Osteoblast (primary cell): Measurements from ENCODE around the gene LOXL1. TPM values are rescaled to one million over a fixed set of nuclear protein-coding genes. Genes with fewer than 3 reads are reported as not detected.

ENCODE experiments used
- DNase-seq: peaks from one replicate; pipeline ENCODE4 v3.0.0; 2011; ENCODE audit warnings: low spot score, mixed read lengths; ENCODE audit not compliant: insufficient read length; ENCODE audit errors: missing footprints
- H2AFZ ChIP-seq: 2 replicates; pipeline ENCODE4 v1.6.0; 2011; ENCODE audit warnings: mild to moderate bottlenecking, low read length
- H3K27ac ChIP-seq: 2 replicates; pipeline ENCODE4 v1.5.1; 2011; ENCODE audit warnings: mild to moderate bottlenecking, low read depth, low read length, moderate library complexity
- H3K27me3 ChIP-seq: 2 replicates; pipeline ENCODE4 v1.6.0; 2012; ENCODE audit warnings: mild to moderate bottlenecking, control low read depth, inconsistent platforms, low read length, moderate library complexity; ENCODE audit not compliant: insufficient read depth
- H3K36me3 ChIP-seq: 2 replicates; pipeline ENCODE4 v1.5.1; 2011; ENCODE audit warnings: mild to moderate bottlenecking, low read length, control low read depth, moderate library complexity; ENCODE audit not compliant: insufficient read depth
- H3K4me1 ChIP-seq: 2 replicates; pipeline ENCODE4 v1.5.1; 2011; ENCODE audit warnings: mild to moderate bottlenecking, low read length, control low read depth, moderate library complexity; ENCODE audit not compliant: insufficient read depth
- H3K4me2 ChIP-seq: 2 replicates; pipeline ENCODE4 v1.6.0; 2011; ENCODE audit warnings: mild to moderate bottlenecking, low read length; ENCODE audit not compliant: insufficient read depth
- H3K4me3 ChIP-seq: fragments of 200-600 bp; sonication (generic); 3 replicates; pipeline ENCODE4 v1.5.1; 2012; ENCODE audit warnings: mild to moderate bottlenecking, low read length, inconsistent platforms; ENCODE audit not compliant: insufficient read depth
- H3K79me2 ChIP-seq: 2 replicates; pipeline ENCODE4 v1.6.0; 2012; ENCODE audit warnings: mild to moderate bottlenecking, low read length, control low read depth, inconsistent platforms; ENCODE audit not compliant: insufficient read depth
- H3K9me3 ChIP-seq: 2 replicates; pipeline ENCODE4 v1.5.1; 2011; ENCODE audit warnings: low read depth, low read length, control low read depth
- H4K20me1 ChIP-seq: 2 replicates; pipeline ENCODE4 v1.6.0; 2012; ENCODE audit warnings: mild to moderate bottlenecking, low read length, control low read depth; ENCODE audit not compliant: insufficient read depth
- CTCF ChIP-seq: IDR thresholded peaks from 2 replicates; pipeline ENCODE4 v1.5.1; 2011; ENCODE audit warnings: mild to moderate bottlenecking, low read depth, low read length, moderate library complexity; ENCODE audit errors: extremely low read depth
- total RNA-seq: library from RNA; depleted of rRNA; stranded (reverse); fragments of >200 nt; gene quantifications from 2 replicates; pipeline ENCODE4 v1.2.3, GENCODE V29; 2012

Gene LOXL1
- total RNA-seq, 1 donor: 246 TPM

GRCh38 chr15:73986055-73986775, 60.0 kb downstream of the LOXL1 start:
- peak; percentile 69 for DNase-seq
- peaks cover 9% of the 10 kb centered on the region for H3K79me2 ChIP-seq
- H4K20me1 ChIP-seq: no peaks in the 10 kb centered on the region
- no peak for TF ChIP-seq CTCF
- no peak overlapping the region for H3K4me3 ChIP-seq
- H3K27ac ChIP-seq: no peak overlapping the region
- H3K36me3 ChIP-seq: no peaks in the 10 kb centered on the region
- H3K9me3 ChIP-seq: no peaks in the 10 kb centered on the region
- no peak overlapping the region for H2AFZ ChIP-seq
- H3K27me3 ChIP-seq: no peaks in the 10 kb centered on the region
- H3K4me1 ChIP-seq: peaks cover 66% of the 10 kb centered on the region
- H3K4me2 ChIP-seq: no peak overlapping the region

GRCh38 chr15:73986776-73987056, 60.5 kb downstream of the LOXL1 start:
- H4K20me1 ChIP-seq: no peaks in the 10 kb centered on the region
- H2AFZ ChIP-seq: no peak overlapping the region
- H3K4me1 ChIP-seq: peaks cover 66% of the 10 kb centered on the region
- no peak overlapping the region for H3K4me2 ChIP-seq
- no peak for DNase-seq
- H3K27ac ChIP-seq: no peak overlapping the region
- H3K79me2 ChIP-seq: peaks cover 9% of the 10 kb centered on the region
- H3K9me3 ChIP-seq: no peaks in the 10 kb centered on the region
- H3K27me3 ChIP-seq: no peaks in the 10 kb centered on the region
- H3K36me3 ChIP-seq: no peaks in the 10 kb centered on the region
- no peak for TF ChIP-seq CTCF
- H3K4me3 ChIP-seq: no peak overlapping the region

GRCh38 chr15:73987250-73987649, 61.0 kb downstream of the LOXL1 start:
- Histone ChIP-seq H3K4me2 (no peak overlapping the region), H2AFZ (no peak overlapping the region), H3K4me3 (no peak overlapping the region), H3K4me1 (peaks cover 62% of the 10 kb centered on the region), H4K20me1 (no peaks in the 10 kb centered on the region), H3K79me2 (peaks cover 9% of the 10 kb centered on the region), H3K9me3 (no peaks in the 10 kb centered on the region), H3K27ac (no peak overlapping the region), H3K27me3 (no peaks in the 10 kb centered on the region), H3K36me3 (no peaks in the 10 kb centered on the region)
- no peak for DNase-seq
- TF ChIP-seq CTCF: no peak

GRCh38 chr15:73987681-73988444, 61.6 kb downstream of the LOXL1 start:
- Histone ChIP-seq H3K27me3 (no peaks in the 10 kb centered on the region), H3K4me3 (no peak overlapping the region), H2AFZ (no peak overlapping the region), H3K27ac (peak overlapping the region; percentile 55), H3K36me3 (no peaks in the 10 kb centered on the region), H4K20me1 (no peaks in the 10 kb centered on the region), H3K9me3 (no peaks in the 10 kb centered on the region), H3K79me2 (peaks cover 9% of the 10 kb centered on the region), H3K4me2 (no peak overlapping the region), H3K4me1 (peaks cover 56% of the 10 kb centered on the region)
- no peak for DNase-seq
- TF ChIP-seq CTCF: no peak
